ENCODE results near the gene NKX2-2.

GRCh38 chr20:21546355-21546754 is 32.5 kb upstream of the NKX2-2 start:
- TF ChIP-seq GFI1B (tag by site-specific recombination; IDR thresholded peaks at IDR 0.05), result no peak
- no peak for TF ChIP-seq PBX3 (CRISPR knock-in tag; IDR thresholded peaks at IDR 0.05)
- TF ChIP-seq ZNF23 (tag by site-specific recombination; IDR thresholded peaks at IDR 0.05; ENCODE audit: borderline replicate concordance), result no peak
- no peak for TF ChIP-seq CTCF (tag by site-specific recombination; IDR thresholded peaks at IDR 0.05)
